Hepatocyte (in vitro differentiated cells): Measurements from ENCODE around the gene NPR3. TPM values are rescaled to one million over a fixed set of nuclear protein-coding genes. Genes with fewer than 3 reads are reported as not detected.

ENCODE experiments used
- DNase-seq: peaks from one replicate; pipeline ENCODE4 v3.0.0-alpha.2; 2016; ENCODE audit warnings: low spot score
- H2AFZ ChIP-seq: fragments of 200-600 bp; sonication (generic); 2 replicates; pipeline ENCODE4 v1.6.0; 2016; ENCODE audit warnings: antibody characterized with exemption, mild to moderate bottlenecking
- H3K27ac ChIP-seq: fragments of 200-600 bp; sonication (generic); 2 replicates; pipeline ENCODE4 v1.5.1; 2016; ENCODE audit warnings: mild to moderate bottlenecking
- H3K27me3 ChIP-seq: fragments of 200-600 bp; sonication (generic); 2 replicates; pipeline ENCODE4 v1.6.1; 2016
- H3K36me3 ChIP-seq: fragments of 200-600 bp; sonication (generic); replicated peaks from 2 replicates; pipeline ENCODE4 v1.5.1; 2016; ENCODE audit warnings: low read depth; ENCODE audit not compliant: insufficient read depth
- H3K4me1 ChIP-seq: fragments of 200-600 bp; sonication (generic); 2 replicates; pipeline ENCODE4 v1.5.1; 2016; ENCODE audit warnings: mild to moderate bottlenecking, moderate library complexity; ENCODE audit not compliant: insufficient read depth
- H3K4me2 ChIP-seq: fragments of 200-600 bp; sonication (generic); 2 replicates; pipeline ENCODE4 v1.6.0; 2016
- H3K4me3 ChIP-seq: fragments of 200-600 bp; sonication (generic); 2 replicates; pipeline ENCODE4 v1.5.1; 2016; ENCODE audit warnings: mild to moderate bottlenecking
- H3K79me2 ChIP-seq: fragments of 200-600 bp; sonication (generic); 2 replicates; pipeline ENCODE4 v1.6.0; 2017; ENCODE audit warnings: mild to moderate bottlenecking
- H3K9me2 ChIP-seq: fragments of 200-600 bp; sonication (generic); replicated peaks from 2 replicates; pipeline ENCODE4 v1.6.0; 2017; ENCODE audit warnings: mild to moderate bottlenecking; ENCODE audit not compliant: insufficient read depth
- H3K9me3 ChIP-seq: fragments of 200-600 bp; sonication (generic); 2 replicates; pipeline ENCODE4 v1.5.1; 2016; ENCODE audit warnings: low read depth, mild to moderate bottlenecking
- H4K20me1 ChIP-seq: fragments of 200-600 bp; sonication (generic); 2 replicates; pipeline ENCODE4 v1.6.0; 2016; ENCODE audit warnings: mild to moderate bottlenecking; ENCODE audit not compliant: insufficient read depth, poor library complexity, severe bottlenecking
- EZH2 ChIP-seq: fragments of 200-600 bp; sonication (generic); IDR thresholded peaks from 2 replicates; pipeline ENCODE4 v1.6.1; 2016; ENCODE audit warnings: antibody characterized with exemption, mild to moderate bottlenecking, borderline replicate concordance
- EZH2phosphoT487 ChIP-seq: fragments of 200-600 bp; sonication (generic); IDR thresholded peaks from one replicate; pipeline ENCODE4 v1.6.1; 2018; ENCODE audit warnings: antibody characterized with exemption, mild to moderate bottlenecking, low read depth, moderate library complexity; ENCODE audit not compliant: unreplicated experiment, severe bottlenecking
- WGBS: methylation state at CpG from one replicate; pipeline ENCODE4 v1.1.6; 2016; ENCODE audit warnings: low lambda C conversion rate; ENCODE audit errors: missing lambda C conversion rate; 5-methylcytosine and 5-hydroxymethylcytosine counted together
- polyA plus RNA-seq: library from polyadenylated mRNA; unstranded; fragments of >200 nt; fragmentation: Nextera tagmentation; extraction: Ambion mirVana; gene quantifications from 2 replicates; pipeline ENCODE4 v1.2.1, GENCODE V29; 2016
- total RNA-seq: library from RNA; depleted of rRNA; stranded (reverse); fragments of >200 nt; gene quantifications from 2 replicates; pipeline ENCODE4 v1.2.3, GENCODE V29; 2014
- TF ChIP-seq, protein P1 (sequence below): fragments of 200-600 bp; sonication (generic); IDR thresholded peaks from 2 replicates; pipeline ENCODE4 v1.5.1; 2016; ENCODE audit warnings: antibody characterized with exemption, mild to moderate bottlenecking; ENCODE audit not compliant: poor library complexity

NPR3 gene
- total and polyA plus RNA-seq, 2 experiments from 2014 or later = 3.6 to 20.0 TPM

DNA sequence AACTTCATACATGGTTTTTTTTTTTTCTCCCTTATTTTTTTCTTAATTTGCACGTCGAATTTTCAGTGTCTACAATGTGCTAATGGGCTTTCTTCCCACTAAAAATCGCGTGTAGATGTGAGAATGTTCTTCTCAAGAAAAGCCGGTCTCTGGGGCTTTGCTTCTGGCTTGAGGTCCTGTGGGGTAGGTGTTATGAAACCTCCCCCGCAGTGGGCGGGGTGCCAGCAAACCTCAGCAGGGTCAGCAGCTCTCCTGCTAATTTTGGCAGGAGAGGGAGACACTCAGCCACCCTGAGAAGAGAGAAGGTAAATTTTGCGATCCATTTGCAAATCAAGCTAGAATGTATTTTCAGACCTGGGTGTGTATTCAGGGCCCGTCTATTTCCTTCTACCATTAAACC is 59.9 kb downstream of the NPR3 start:
- no peak for DNase-seq
- Histone ChIP-seq H3K27me3 (no peaks in the 10 kb centered on the region), H3K4me2 (no peak overlapping the region), H3K9me3 (no peaks in the 10 kb centered on the region), H3K9me2 (no peaks in the 10 kb centered on the region), H3K4me3 (no peak overlapping the region), H3K79me2 (no peaks in the 10 kb centered on the region), H3K27ac (no peak overlapping the region), H3K4me1 (no peaks in the 10 kb centered on the region), H4K20me1 (no peaks in the 10 kb centered on the region), H3K36me3 (no peaks in the 10 kb centered on the region), H2AFZ (no peak overlapping the region)
- TF ChIP-seq, protein P1, sequence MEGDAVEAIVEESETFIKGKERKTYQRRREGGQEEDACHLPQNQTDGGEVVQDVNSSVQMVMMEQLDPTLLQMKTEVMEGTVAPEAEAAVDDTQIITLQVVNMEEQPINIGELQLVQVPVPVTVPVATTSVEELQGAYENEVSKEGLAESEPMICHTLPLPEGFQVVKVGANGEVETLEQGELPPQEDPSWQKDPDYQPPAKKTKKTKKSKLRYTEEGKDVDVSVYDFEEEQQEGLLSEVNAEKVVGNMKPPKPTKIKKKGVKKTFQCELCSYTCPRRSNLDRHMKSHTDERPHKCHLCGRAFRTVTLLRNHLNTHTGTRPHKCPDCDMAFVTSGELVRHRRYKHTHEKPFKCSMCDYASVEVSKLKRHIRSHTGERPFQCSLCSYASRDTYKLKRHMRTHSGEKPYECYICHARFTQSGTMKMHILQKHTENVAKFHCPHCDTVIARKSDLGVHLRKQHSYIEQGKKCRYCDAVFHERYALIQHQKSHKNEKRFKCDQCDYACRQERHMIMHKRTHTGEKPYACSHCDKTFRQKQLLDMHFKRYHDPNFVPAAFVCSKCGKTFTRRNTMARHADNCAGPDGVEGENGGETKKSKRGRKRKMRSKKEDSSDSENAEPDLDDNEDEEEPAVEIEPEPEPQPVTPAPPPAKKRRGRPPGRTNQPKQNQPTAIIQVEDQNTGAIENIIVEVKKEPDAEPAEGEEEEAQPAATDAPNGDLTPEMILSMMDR = no peak
- 93% methylated on average over 9 of the region's 9 CpGs for WGBS

DNA sequence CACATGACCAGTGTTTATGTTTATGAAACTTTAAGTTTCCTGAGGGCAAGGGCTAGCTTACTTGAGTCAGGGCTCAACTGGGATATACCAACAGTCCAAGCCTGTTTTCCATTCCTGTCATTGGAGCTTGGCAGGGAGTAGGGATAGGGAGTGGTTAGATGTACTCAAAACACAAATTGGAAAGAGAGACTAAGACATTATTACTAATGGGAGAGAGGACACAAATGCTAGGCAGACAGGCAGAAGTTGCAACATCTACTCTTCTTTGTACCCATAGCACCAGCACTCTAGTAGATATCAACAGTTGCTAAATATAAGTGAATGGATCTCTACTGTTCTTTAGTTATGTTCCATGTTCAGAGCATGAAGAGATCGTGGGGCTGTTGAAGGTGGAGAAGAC is 62.8 kb downstream of the NPR3 start:
- no peaks in the 10 kb centered on the region for H3K79me2 ChIP-seq
- H3K36me3 ChIP-seq = no peaks in the 10 kb centered on the region
- H3K4me2 ChIP-seq = no peak overlapping the region
- TF ChIP-seq, protein P1 = no peak
- TF ChIP-seq EZH2 = no peak
- no peak for TF ChIP-seq EZH2phosphoT487
- no peak overlapping the region for H3K27ac ChIP-seq
- WGBS = 100% methylated on average over 1 of the region's 1 CpG
- no peak for DNase-seq
- H2AFZ ChIP-seq = no peak overlapping the region
- no peak overlapping the region for H3K4me3 ChIP-seq
- no peaks in the 10 kb centered on the region for H3K27me3 ChIP-seq
- H3K4me1 ChIP-seq = no peaks in the 10 kb centered on the region
- no peaks in the 10 kb centered on the region for H3K9me3 ChIP-seq
- no peaks in the 10 kb centered on the region for H4K20me1 ChIP-seq
- H3K9me2 ChIP-seq = no peaks in the 10 kb centered on the region

DNA sequence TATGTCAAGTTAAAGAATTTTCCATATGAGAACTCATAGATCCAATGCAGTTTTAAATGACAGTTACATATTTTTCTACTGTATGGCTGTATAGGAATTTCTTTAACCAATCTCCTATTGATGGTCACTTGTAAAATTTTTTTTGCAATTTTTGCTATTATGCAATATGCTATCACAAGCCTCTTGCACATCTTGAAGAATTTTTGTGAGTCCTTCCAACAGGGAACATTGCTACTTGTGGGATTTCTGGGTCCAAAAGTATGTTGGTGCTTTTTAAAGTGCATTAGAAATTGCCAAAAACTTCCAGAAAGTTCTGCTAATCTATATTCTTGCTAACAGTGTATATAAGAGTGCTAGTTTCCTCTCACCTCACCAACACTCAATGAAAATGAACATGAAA is 65.1 kb downstream of the NPR3 start:
- Histone ChIP-seq H2AFZ (no peak overlapping the region), H3K4me2 (no peak overlapping the region), H3K4me1 (no peaks in the 10 kb centered on the region), H3K27me3 (no peaks in the 10 kb centered on the region), H3K9me2 (no peaks in the 10 kb centered on the region), H3K36me3 (no peaks in the 10 kb centered on the region), H3K79me2 (no peaks in the 10 kb centered on the region), H3K9me3 (no peaks in the 10 kb centered on the region), H3K27ac (no peak overlapping the region), H4K20me1 (no peaks in the 10 kb centered on the region), H3K4me3 (no peak overlapping the region)
- TF ChIP-seq, protein P1 = no peak
- TF ChIP-seq EZH2 = no peak
- no peak for TF ChIP-seq EZH2phosphoT487
- no peak for DNase-seq

DNA sequence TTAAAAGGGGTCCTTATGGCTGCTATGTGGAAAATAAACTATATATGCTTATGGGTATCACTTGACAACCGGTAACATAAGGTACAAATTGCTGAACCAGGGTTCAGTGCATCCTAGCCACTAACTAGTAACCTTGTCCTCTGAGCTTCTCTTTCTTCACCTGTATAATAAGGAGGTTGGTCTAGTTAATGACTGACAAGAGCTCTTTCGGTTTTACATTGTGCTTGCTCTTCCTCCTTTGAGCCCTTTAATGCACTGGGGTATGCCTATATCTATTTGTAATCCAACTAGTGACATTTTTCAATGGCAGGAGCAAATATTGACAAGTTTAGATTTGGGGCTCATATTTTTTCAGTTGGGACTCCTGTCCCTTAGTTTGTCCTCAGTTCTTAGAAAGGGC is 66.1 kb downstream of the NPR3 start:
- H3K36me3 ChIP-seq = no peaks in the 10 kb centered on the region
- no peak for DNase-seq
- H3K9me2 ChIP-seq = no peaks in the 10 kb centered on the region
- H4K20me1 ChIP-seq = no peaks in the 10 kb centered on the region
- no peaks in the 10 kb centered on the region for H3K9me3 ChIP-seq
- no peaks in the 10 kb centered on the region for H3K4me1 ChIP-seq
- H2AFZ ChIP-seq = no peak overlapping the region
- no peak overlapping the region for H3K4me2 ChIP-seq
- TF ChIP-seq, protein P1 = no peak
- TF ChIP-seq EZH2phosphoT487 = no peak
- no peak for TF ChIP-seq EZH2
- no peak overlapping the region for H3K4me3 ChIP-seq
- H3K79me2 ChIP-seq = no peaks in the 10 kb centered on the region
- H3K27me3 ChIP-seq = no peaks in the 10 kb centered on the region
- 84% methylated on average over 2 of the region's 2 CpGs for WGBS
- no peak overlapping the region for H3K27ac ChIP-seq
